HG03558 (cell line): ENCODE results near the gene NTPCR.
"Not testable (repeated sequence)": the region's sequence is repeated elsewhere in the genome, so short reads cannot be mapped to it uniquely, and the experiment has no call there.

Experiments used
- ATAC-seq: cut with Tn5 transposase; IDR thresholded peaks from one replicate; pipeline ENCODE4 v1.9.1; 2021; ENCODE audit warnings: moderate number of reproducible peaks; ENCODE audit not compliant: unreplicated experiment; ENCODE audit errors: extremely low read depth

The NTPCR gene

GRCh38 chr1:232983375-232983774 lies 33.0 kb downstream of the NTPCR start:
- ATAC-seq = no peak

GRCh38 chr1:232983817-232984567 lies 33.6 kb downstream of the NTPCR start:
- ATAC-seq = no peak

DNA sequence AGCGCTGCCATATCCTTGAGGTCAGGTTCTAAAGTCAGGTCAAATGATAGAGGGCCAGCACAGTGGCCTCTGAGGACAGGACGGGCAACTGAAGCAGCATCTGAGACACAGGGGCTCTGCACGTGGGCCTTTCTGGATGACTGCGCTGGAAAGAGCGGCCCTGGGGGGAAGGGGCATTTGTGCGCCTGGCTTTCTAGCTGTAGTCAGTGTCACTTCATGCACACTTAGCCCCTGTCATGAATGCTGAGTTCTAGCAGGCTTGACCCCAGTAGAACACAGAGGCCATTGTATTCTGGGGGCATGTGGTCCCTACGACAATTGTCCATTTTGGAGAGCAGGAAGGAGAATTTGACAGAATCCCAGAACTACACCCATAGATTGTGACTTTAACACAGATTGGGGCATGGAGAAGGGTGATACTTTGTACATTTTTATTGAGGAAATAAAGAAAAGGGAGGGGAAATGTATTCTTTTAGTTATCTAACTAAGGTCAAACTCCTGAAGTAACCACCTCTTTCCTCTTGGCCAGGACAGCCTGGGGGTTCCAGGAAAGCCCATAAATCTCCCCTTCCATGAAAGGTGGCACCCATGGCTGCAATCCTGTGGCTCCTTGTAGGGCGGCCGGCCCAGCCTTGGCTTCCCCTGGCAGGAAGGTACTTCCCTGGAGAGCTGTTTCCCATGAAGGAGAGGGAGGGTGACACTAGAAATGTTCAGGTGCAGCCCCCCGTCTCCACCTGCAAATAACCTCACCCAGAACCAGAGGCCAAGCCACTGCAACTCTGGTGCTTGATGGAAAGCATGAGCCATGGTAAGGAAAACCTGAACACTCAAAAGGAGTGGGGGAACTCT lies 34.4 kb downstream of the NTPCR start:
- ATAC-seq = no peak

DNA sequence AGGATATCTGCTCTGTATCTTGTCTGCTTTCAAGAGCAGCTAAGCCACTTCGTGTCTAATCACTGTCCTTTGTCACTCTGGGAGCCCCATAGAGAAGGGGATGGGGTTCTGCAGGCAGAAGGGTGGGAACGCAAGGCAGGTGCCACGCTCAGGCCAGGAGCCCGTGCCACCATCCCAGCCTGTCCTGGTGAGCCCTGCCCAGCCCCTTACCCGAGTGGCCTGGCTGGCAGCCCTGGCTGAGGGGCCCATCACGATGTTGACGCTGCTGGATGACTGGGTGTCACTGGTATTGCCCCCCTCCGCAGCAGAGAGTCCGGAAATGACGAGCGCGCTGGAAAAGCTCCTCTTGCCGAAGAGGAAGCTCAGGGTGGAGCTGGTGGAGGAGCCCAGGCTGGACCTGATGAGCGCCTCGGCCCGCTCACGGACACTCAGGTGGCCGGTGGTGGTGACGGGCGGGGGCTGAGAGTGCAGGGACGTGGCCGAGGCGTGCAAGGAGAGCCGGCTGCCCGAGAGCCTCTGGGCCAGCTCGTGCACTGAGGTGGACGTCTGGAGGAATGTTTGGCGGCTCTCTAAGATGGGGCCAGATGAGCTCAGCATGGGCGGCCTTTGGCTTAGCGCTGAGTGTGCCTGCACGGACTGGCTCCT lies 35.6 kb downstream of the NTPCR start:
- ATAC-seq = no peak

GRCh38 chr1:232986527-232986922 lies 36.1 kb downstream of the NTPCR start:
- no peak for ATAC-seq

GRCh38 chr1:232987046-232987773 lies 36.8 kb downstream of the NTPCR start:
- no peak for ATAC-seq

DNA sequence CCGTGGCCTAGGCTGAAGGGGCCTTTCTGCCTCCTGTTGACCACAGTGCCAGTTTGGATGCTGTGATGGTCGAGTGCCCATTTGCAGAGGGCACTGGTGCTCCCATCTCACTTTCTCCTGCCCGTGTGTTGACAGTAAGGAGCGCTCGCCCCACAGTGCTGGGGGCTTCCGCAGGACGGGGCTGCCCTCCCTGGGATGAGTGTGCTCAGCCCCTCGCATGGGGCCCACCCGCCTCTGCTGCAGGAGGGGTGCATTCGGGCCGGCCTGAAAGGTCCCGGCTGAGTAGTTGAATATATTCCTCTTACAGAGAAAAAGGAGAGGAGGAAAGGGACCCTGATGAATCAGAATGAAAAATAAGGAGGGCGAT lies 37.3 kb downstream of the NTPCR start:
- ATAC-seq = no peak

DNA sequence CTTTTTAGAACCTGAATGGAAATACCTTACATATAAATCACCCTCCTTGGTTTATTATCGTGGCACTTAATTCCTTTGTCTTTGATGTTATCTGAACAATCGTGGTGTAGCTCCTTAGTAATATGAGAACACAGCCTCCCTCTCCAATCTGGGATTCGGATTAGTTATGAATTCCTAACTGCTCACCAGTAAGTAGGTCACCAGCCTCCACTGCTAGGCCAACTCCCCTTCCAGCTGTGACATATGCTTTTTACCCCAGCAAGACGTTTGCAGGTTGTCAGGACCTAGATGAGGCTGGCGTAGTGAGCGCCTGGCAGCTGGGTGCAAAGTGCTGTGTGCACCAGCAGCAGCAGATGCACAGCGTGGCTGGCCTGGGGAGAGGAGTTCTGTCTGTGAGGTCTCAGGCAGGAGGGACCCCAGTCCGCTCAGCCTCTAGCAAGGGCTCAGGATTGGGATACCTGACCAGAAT lies 38.2 kb downstream of the NTPCR start:
- ATAC-seq = no peak

DNA sequence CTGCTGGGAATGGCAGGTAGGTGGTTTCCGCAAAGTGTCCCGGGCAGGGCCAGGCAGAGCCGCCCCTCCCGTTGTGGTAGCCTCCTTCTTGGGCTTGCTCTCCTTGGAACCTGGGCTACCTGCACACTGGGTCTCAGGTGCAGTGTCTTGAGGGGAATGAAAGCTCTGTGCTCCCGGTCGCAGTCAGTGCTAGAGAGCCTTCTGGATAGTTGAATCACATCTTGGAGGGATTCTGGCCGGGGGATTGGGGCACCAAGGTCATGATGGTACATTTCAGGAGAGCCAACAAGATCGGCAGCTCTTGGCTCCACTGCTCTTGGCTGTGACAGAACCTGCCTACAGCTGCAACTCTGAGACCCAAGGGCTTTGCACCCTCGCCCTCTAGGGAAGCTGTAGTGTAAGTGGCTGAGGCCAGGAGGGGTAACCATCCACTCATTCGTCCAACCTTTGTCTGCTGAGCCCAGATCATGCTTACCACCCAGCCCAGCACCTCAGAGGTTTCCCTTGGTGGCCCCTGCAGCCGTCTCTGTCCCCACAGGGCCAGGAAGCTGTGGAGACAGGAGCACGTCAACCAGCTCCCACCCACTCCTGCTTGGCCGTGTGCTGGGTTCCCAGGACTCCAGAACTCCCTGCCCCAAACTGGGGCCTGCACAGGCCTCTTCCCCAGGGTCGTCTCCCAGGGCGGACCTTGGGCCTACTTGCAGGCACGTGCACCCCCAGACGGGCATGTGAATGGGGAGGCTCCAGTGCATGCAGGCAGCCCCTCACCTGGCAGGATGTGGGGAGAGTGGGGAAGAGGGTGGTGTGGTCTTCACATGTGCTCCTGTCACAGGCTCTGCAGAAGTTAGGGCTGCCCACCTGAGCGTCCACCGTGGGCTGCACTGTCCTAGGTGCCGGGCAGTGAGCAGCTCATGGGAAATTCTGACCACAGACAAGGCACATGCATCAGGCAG lies 40.0 kb downstream of the NTPCR start:
- ATAC-seq = no peak

- no peak for ATAC-seq
Measured at GRCh38 chr1:232991238-232991637, 40.8 kb downstream of the NTPCR start.

GRCh38 chr1:232992227-232992626 lies 41.8 kb downstream of the NTPCR start:
- no peak for ATAC-seq

GRCh38 chr1:232993555-232993954 lies 43.1 kb downstream of the NTPCR start:
- ATAC-seq = no peak

DNA sequence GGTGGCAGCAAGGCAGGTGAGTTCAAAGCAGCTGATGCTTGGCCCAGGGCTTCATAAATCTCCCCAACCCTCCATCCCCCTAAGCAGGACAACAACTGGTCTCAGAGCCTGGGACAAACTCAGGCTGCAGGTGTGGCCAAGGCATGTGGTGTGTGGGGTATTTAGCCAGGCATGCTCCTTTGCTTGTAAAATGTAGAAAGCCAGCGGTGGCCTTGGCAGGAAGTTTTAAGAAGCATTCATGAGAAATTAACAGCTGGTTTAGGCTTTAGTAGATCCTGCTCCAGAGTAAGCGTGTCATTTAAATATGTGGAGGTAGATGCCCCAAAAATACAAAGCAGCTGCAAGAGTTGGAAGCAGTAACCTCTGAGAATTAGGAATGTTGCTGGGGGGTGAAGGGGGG lies 44.8 kb downstream of the NTPCR start:
- ATAC-seq = no peak

GRCh38 chr1:232996143-232996542 lies 45.7 kb downstream of the NTPCR start:
- no peak for ATAC-seq

GRCh38 chr1:232998138-232998537 lies 47.7 kb downstream of the NTPCR start:
- no peak for ATAC-seq

DNA sequence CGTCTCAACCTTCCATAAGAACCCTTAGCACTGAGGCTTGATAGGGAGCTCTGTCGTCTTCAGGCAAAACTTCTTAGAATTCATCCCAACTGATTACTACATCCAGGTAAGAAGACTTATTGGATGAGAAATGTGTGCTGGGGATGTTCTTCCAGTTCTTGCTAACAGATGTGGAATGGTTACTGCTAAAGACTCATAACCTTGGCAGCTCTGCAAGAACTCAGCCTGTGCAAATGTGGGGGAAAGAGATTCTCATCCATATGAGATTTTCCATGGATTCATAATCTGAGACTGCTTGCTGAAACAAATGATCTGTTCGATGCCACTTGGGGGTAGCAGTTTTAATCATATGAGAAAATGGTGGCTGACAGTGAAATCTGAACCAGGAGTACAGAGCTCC lies 48.2 kb downstream of the NTPCR start:
- no peak for ATAC-seq

DNA sequence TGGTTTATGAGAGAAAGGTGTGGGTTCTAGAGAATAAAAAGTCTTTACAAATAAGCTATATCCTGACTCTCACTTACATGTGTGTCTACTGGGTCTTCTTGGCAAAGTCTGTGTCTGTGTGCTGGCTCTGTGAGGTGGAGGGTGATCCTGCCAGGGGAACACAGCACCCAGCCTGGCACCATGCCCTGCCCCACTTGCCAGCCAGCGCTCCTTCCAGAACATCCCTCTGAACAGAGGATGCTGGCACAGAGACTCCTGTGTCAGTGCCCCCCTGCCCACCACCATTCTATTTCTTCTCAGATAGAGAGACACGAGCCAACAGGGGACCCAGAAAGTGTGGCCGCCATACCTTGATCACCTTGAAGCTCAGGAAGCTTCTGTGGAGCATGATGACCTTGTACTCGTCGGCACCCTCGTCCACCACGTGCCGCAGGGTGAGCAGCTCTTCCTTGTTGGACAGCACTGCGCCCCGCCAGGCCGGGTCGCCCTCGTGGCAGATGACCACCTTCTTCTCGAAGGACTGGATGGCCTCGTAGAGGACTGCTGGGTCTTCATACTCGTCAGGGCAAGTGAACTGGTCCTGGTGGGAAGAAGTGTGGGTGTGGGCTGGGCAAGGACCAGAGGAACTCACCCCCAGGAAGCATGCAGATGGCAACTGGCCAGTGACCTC lies 49.7 kb downstream of the NTPCR start:
- ATAC-seq = no peak

GRCh38 chr1:233003638-233004037 lies 53.2 kb downstream of the NTPCR start:
- not testable (repeated sequence) for ATAC-seq

DNA sequence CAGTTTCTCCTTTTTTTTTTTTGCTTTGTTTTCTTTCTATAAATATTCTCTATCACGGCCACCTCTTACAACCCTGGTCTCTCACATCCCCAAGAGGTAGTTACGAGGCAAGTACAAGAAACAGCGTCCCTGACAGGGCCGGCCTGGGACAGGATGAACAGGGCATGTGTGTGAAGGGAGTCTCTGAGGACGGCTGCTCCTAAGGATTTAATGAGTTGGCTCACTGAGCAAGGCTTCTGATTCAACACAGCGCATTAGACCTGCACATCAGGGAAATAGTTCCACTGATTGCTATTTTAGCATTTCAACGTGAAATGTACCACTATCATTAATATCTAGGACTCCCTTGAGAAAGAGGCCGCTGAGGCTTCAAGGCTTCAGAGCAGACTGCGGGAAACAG lies 54.0 kb downstream of the NTPCR start:
- no peak for ATAC-seq
